ENCODE data around the gene ARRB1.

GRCh38 chr11:75277991-75278790, 73.3 kb downstream of the ARRB1 start:
- no peak for TF ChIP-seq POLR2A (IDR thresholded peaks at IDR 0.05; ENCODE audit: low read length)
- TF ChIP-seq NR3C1 (IDR thresholded peaks at IDR 0.05) = no peak
- TF ChIP-seq, protein P1, sequence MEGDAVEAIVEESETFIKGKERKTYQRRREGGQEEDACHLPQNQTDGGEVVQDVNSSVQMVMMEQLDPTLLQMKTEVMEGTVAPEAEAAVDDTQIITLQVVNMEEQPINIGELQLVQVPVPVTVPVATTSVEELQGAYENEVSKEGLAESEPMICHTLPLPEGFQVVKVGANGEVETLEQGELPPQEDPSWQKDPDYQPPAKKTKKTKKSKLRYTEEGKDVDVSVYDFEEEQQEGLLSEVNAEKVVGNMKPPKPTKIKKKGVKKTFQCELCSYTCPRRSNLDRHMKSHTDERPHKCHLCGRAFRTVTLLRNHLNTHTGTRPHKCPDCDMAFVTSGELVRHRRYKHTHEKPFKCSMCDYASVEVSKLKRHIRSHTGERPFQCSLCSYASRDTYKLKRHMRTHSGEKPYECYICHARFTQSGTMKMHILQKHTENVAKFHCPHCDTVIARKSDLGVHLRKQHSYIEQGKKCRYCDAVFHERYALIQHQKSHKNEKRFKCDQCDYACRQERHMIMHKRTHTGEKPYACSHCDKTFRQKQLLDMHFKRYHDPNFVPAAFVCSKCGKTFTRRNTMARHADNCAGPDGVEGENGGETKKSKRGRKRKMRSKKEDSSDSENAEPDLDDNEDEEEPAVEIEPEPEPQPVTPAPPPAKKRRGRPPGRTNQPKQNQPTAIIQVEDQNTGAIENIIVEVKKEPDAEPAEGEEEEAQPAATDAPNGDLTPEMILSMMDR (IDR thresholded peaks at IDR 0.05) = no peak
- TF ChIP-seq CHD4 (IDR thresholded peaks at IDR 0.05; ENCODE audit: borderline replicate concordance) = no peak
- no peak for TF ChIP-seq RAD21 (conservative IDR thresholded peaks at IDR 0.05 in 1 of 2, IDR thresholded peaks at IDR 0.05 in 1 of 2)
- TF ChIP-seq MAFK (IDR thresholded peaks at IDR 0.05; ENCODE audit: partially characterized antibody) = no peak
- TF ChIP-seq, protein P2, sequence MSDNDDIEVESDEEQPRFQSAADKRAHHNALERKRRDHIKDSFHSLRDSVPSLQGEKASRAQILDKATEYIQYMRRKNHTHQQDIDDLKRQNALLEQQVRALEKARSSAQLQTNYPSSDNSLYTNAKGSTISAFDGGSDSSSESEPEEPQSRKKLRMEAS (IDR thresholded peaks at IDR 0.05) = no peak
- no peak for TF ChIP-seq NFE2L2 (conservative IDR thresholded peaks at IDR 0.05; ENCODE audit: low read length)
- no peak for TF ChIP-seq JUN (IDR thresholded peaks at IDR 0.05)
- no peak for TF ChIP-seq SMC3 (IDR thresholded peaks at IDR 0.05)
- no peak for TF ChIP-seq EP300 (IDR thresholded peaks at IDR 0.05)
- no peak for TF ChIP-seq MAZ (IDR thresholded peaks at IDR 0.05; ENCODE audit: borderline replicate concordance, low read depth, low read length)

All from A549 (cell line).